ENCODE results near the gene C1QTNF2. TPM values are rescaled to one million over a fixed set of nuclear protein-coding genes. Genes with fewer than 3 reads are reported as not detected.

Gene C1QTNF2
- total RNA-seq, 2 donors from 2014 or later, result not detected

DNA sequence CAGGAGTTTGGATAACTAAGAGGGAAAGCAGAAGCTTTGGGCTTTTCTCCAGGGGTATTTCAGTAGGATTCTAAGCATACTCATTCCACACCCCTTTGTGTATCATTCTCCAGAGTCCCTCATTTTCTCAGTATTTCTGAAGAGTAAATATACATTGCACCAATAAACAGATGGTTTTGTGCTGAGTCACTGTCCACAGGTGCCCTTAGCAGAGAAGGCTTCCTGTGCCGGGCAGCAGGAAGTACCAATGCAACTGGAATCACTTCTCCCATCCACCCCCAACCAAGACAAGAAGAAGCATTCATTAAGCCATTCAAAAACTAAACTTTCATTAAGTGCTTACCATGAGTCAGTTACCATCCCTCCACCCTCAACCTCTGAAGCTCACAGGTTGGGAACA is 54.5 kb downstream of the C1QTNF2 start:
- H3K4me3 Mint-ChIP-seq, result no peak overlapping the region
- H3K36me3 Mint-ChIP-seq, result no peaks in the 10 kb centered on the region
- H3K27ac Mint-ChIP-seq, result no peak overlapping the region
- ATAC-seq (no peak), DNase-seq (ENCODE audit: low spot score) (no peak)
- H3K4me1 Mint-ChIP-seq (ENCODE audit: low read depth in 2 of 2), result peaks cover 6 to 14% of the 10 kb centered on the region in 2 donors
- H3K27me3 Mint-ChIP-seq, result peaks cover 0 to 28% of the 10 kb centered on the region in 2 donors
- H3K9me3 Mint-ChIP-seq, result no peaks in the 10 kb centered on the region

DNA sequence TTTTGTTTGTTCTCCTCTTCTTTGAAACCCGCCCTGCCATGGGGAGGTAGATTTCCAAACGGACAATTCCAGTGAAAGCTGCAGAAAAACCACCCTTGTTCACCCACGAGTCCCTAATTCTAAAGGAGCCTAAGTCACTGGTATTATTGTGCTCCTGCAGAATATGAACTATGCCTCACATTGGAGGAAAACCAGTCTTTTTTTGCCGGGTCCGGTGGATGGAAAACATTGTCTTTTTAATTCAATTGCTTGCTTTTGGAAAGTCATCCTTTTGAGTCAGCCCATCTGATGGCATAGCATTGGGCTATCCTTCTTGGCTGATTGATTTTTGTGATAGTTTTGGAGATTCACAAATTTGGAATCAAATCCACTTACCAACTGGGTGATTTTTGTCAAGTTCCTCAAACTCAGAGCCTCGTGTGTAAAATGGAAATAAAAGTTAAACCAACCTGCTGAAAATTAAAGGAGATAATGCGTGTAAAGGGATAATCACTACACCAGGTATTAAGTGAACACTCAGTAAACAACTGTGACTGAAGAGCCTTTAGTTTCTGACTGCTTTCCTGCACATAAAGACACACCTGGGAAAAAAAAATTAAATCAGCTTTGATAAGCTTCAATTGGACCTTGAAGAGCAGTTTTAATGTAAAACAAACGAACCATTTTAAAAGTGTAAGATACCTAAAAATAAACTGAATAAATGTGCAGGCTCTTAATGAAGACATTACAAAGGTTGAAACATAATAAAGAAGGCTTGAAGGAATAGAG is 57.3 kb downstream of the C1QTNF2 start:
- peaks cover 0 to 24% of the 10 kb centered on the region in 2 donors for H3K27me3 Mint-ChIP-seq
- no peaks in the 10 kb centered on the region for H3K36me3 Mint-ChIP-seq

DNA sequence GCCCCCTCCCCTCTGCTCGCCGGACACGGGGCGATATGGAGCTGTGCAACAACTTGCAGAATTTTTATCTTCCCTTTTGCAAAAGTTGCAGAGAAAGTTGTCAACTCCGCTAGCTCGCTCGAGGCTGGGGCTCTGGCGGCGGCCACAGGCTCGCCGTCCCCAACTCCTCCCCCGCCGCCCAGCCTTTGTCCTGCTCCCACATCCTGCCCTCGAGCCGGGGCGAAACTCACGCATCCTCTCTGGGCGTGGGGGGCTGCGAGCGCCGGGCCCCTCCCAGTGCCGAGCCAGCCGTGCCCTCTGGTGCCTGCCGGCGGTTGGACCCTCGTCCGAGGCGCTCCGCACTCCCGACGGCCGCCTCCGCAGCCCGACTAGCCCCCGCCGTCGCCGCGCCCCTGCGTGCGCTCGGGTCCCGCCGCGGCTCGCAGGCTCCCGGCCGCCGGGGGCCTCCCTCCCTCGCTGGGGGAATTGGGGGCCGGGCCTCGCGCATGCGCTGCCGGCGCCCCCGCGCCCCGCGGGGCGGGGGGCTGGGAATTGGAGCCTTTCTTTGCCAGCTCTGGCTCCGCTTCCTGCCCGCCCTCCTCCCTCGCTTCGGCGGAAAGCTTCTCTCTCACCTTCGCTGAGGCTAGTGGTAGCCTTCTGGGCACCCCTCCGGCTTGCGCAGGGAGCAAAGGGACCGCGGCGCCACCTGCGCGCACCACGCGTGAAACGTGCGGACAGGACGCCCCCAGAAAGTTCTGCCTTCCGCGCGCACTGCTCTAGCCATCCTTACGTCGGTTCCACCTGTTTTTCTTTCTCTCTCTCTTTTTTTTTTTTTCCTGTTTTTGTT is 58.1 kb downstream of the C1QTNF2 start, which contains the start of gene CCNJL:
Gene CCNJL (minus strand): TSS at position 431 of the 826 bp plus-strand sequence. CDS start 641 bp downstream, outside the sequence.
- peaks cover 6 to 24% of the 10 kb centered on the region in 2 donors for H3K4me1 Mint-ChIP-seq (ENCODE audit: low read depth in 2 of 2)
- ATAC-seq, result peak; percentile 80 to 91
- H3K9me3 Mint-ChIP-seq, result no peaks in the 10 kb centered on the region
- H3K36me3 Mint-ChIP-seq, result no peaks in the 10 kb centered on the region
- H3K4me3 Mint-ChIP-seq, result peak within 1 kb of the TSS; percentile 93
- H3K27ac Mint-ChIP-seq, result peak within 1 kb of the TSS; percentile 39 to 87
- peaks cover 0 to 24% of the 10 kb centered on the region in 2 donors for H3K27me3 Mint-ChIP-seq
- DNase-seq (ENCODE audit: low spot score), result peak; percentile 82

More for the DNA sequence above, 57.3 kb downstream of the C1QTNF2 start:
- H3K27ac Mint-ChIP-seq, result peak overlapping the region; percentile 39 to 87
- DNase-seq (ENCODE audit: low spot score) (no peak), ATAC-seq (no peak)
- H3K9me3 Mint-ChIP-seq, result no peaks in the 10 kb centered on the region
- H3K4me3 Mint-ChIP-seq, result peak overlapping the region; percentile 93
- peaks cover 6 to 24% of the 10 kb centered on the region in 2 donors for H3K4me1 Mint-ChIP-seq (ENCODE audit: low read depth in 2 of 2)

DNA sequence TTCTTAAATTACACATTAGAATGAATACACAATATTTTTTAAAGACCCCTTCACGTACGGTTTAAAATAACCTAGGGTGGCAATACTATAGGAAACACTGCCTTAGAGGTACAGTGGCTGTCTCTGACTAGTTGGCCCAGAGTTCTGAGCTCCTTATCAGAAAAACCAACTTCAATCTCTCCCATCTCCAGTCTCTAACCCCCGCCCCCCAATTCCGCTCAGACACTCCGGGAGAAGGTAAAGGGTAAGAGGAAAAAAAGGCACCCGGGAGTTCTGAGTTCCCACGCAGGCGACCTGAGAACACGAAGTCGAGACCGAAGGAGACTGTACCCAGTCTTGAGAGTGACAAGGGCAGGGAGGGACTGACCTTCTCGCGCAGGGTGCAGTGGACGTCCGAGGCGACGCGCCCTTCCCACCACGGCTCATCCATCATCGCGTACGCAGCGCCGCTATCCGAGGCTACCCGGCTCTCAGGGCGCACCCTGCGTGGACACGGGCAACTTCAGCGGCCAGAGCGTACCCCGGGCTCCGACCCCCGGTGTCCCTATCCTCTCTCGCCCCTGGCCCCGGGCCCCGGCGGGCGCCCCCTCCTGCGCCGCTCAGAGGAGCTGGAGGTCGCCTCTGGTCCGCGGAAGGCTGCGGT is 58.8 kb downstream of the C1QTNF2 start:
- Mint-ChIP-seq H3K27ac (peak overlapping the region in 1 of 2 donors; percentile 76), H3K9me3 (no peaks in the 10 kb centered on the region), H3K36me3 (no peaks in the 10 kb centered on the region), H3K4me3 (peak overlapping the region; percentile 78), H3K27me3 (peaks cover 0 to 22% of the 10 kb centered on the region in 2 donors), H3K4me1 (ENCODE audit: low read depth in 2 of 2) (peaks cover 6 to 27% of the 10 kb centered on the region in 2 donors)
- peak; percentile 45 to 66 for ATAC-seq
- DNase-seq (ENCODE audit: low spot score), result no peak

DNA sequence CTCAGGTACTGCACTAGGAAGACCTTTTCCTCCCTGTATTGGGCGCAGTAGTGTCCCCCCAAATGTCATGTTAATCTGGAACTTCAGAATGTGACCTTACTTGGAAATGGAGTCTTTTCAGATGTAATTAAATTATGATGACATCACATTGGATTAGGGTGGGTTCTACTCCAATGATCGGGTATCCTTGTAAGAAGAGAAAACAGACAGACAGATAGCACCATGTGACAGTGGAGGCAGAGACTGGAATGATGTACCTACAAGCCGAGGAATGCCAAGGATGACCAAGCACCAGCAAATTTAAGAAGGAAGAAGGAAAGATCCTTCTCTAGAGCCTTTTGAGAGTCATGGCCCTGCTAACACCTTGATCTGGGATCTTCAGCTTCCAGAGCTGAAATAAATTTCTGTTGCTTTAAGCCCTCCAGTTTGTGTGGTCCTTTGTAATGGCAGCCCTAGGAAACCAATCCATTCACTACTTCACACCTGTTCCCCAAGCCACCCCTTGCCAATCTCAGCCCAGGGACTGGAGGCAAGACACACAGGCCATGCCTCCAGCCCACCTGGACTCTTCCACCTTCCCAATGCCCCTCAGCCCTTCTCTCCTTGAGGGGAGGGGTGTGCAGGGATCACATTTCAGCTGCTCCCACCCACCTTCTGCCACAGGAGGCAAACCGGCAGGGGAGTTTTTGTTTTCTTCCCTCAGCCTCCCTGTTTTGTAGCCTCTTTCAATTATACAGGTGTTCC is 59.7 kb downstream of the C1QTNF2 start:
- H3K9me3 Mint-ChIP-seq, result no peaks in the 10 kb centered on the region

DNA sequence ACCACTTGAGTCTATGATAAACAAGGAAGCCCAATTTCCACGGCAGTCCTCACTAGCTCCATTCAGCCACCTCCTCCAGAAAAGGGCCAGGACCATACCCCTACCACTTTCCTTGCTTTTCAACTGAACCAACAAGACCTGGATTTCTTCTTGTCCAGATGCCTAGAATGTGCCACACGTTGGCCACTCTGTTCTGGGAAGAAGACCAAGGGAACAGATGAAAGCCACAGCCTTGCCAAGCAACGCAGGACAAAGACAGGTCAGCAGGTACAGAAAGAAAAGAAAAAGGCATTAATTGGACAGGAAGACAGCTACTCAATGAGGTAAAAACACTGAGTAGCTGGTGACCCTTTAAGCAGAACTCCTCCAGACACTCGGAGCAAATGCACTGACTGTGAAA is 60.3 kb downstream of the C1QTNF2 start:
- Mint-ChIP-seq H3K27ac (peak overlapping the region in 1 of 2 donors; percentile 76), H3K9me3 (no peaks in the 10 kb centered on the region), H3K4me3 (no peak overlapping the region), H3K4me1 (ENCODE audit: low read depth in 2 of 2) (peaks cover 6 to 25% of the 10 kb centered on the region in 2 donors), H3K36me3 (no peaks in the 10 kb centered on the region), H3K27me3 (peaks cover 0 to 20% of the 10 kb centered on the region in 2 donors)
- no peak for DNase-seq (ENCODE audit: low spot score)
- no peak for ATAC-seq

More for the DNA sequence above, 59.7 kb downstream of the C1QTNF2 start:
- Mint-ChIP-seq H3K4me1 (ENCODE audit: low read depth in 2 of 2) (peaks cover 6 to 24% of the 10 kb centered on the region in 2 donors), H3K27ac (peak overlapping the region in 1 of 2 donors; percentile 76), H3K4me3 (peak overlapping the region; percentile 78), H3K27me3 (peaks cover 0 to 20% of the 10 kb centered on the region in 2 donors), H3K36me3 (no peaks in the 10 kb centered on the region)
- DNase-seq (ENCODE audit: low spot score) (no peak), ATAC-seq (no peak)

DNA sequence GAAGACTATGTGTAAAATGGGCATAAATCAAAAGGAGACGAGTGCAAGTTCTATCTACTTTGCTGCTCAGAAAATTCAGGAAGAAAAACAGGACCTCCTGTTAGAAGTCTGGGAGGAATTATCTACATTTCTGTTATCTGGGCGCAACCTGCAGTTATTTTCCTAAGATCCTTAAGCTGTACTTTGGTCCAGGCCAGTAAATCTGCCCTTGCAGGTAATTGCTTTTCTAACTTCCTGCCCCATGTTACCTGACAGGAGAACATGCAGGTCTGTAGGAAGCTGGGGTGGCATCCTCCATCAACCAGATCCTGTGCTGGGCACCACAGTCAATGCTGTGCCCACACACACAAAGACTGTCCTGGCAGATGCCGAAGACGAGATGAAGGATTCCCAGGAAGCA is 63.7 kb downstream of the C1QTNF2 start:
- no peaks in the 10 kb centered on the region for H3K27me3 Mint-ChIP-seq
- H3K36me3 Mint-ChIP-seq, result no peaks in the 10 kb centered on the region
- H3K27ac Mint-ChIP-seq, result peak overlapping the region in 1 of 2 donors; percentile 72
- ATAC-seq, result no peak
- no peak overlapping the region for H3K4me3 Mint-ChIP-seq
- no peaks in the 10 kb centered on the region for H3K9me3 Mint-ChIP-seq
- peaks cover 0 to 19% of the 10 kb centered on the region in 2 donors for H3K4me1 Mint-ChIP-seq (ENCODE audit: low read depth in 2 of 2)
- no peak for DNase-seq (ENCODE audit: low spot score)

DNA sequence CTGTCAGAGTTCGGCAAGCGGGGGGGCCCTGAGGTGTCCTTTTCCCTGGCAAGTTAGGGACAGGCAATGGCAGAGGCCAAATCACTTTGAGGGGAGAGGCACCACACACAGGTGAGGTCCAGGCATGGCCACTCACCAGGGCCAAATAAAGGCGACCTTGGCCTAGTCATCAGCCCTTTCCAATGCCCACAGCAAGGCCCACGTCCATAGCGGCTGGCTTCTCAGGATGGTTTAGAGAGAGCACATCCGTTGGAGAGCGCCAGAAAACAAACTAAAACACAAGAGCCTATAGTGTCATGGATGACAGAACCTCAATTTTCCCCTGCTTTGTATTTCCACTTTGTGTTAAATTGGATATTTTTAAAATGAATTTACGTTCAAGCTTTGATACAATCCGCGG is 65.1 kb downstream of the C1QTNF2 start:
- no peak for DNase-seq (ENCODE audit: low spot score)
- no peaks in the 10 kb centered on the region for H3K27me3 Mint-ChIP-seq
- no peaks in the 10 kb centered on the region for H3K36me3 Mint-ChIP-seq
- no peak for ATAC-seq
- H3K27ac Mint-ChIP-seq, result no peak overlapping the region
- H3K4me3 Mint-ChIP-seq, result no peak overlapping the region
- H3K4me1 Mint-ChIP-seq (ENCODE audit: low read depth in 2 of 2), result peaks cover 0 to 17% of the 10 kb centered on the region in 2 donors
- no peaks in the 10 kb centered on the region for H3K9me3 Mint-ChIP-seq

DNA sequence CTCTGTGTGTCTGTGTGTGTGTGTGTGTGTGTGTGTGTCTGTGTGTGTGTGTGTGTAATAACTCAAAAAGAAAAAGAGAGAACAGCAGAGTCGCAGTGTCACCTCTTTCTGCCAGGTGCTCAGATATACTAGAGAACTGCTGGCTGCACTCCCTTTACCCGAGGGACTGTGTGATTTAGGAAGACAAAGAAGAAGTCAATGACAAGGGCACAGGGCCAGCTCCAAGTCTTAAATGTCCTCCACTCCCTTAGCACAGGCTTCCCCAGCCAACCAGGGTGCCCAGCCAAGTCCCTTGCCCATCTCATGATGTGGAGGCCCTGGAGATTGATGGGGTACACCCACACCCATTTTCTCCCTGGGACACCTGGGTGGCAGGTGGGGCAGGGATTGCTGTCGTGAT is 66.7 kb downstream of the C1QTNF2 start:
- DNase-seq (ENCODE audit: low spot score), result no peak
- Mint-ChIP-seq H3K27ac (no peak overlapping the region), H3K4me3 (no peak overlapping the region), H3K4me1 (ENCODE audit: low read depth in 2 of 2) (peaks cover under 1 to 20% of the 10 kb centered on the region in 2 donors), H3K36me3 (no peaks in the 10 kb centered on the region), H3K9me3 (no peaks in the 10 kb centered on the region), H3K27me3 (no peaks in the 10 kb centered on the region)
- ATAC-seq, result no peak

DNA sequence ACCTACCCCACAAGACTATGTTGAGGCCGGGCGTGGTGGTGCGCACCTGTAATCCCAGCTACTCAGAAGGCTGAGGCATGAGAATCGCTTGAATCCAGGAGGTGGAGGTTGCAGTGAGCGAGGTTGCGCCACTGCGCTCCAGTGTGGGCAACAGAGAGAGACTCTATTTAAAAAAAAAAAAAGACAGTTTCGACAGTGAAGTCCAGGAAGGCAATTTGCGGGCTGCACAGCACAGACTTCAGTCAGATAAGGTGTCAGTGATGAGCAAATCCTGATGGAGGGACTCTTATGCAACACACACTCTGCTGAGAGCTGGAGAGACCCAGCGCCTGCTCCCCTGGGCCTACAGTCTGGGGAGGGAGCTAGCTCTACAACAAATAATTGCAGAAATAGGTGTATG is 72.2 kb downstream of the C1QTNF2 start:
- Mint-ChIP-seq H3K36me3 (no peaks in the 10 kb centered on the region), H3K27me3 (no peaks in the 10 kb centered on the region), H3K9me3 (no peaks in the 10 kb centered on the region), H3K4me1 (ENCODE audit: low read depth in 2 of 2) (peaks cover 53 to 64% of the 10 kb centered on the region in 2 donors), H3K27ac (peak overlapping the region; percentile 58 to 94), H3K4me3 (peak overlapping the region; percentile 70)
- DNase-seq (ENCODE audit: low spot score) (peak; percentile 84), ATAC-seq (peak; percentile 61 to 82)

DNA sequence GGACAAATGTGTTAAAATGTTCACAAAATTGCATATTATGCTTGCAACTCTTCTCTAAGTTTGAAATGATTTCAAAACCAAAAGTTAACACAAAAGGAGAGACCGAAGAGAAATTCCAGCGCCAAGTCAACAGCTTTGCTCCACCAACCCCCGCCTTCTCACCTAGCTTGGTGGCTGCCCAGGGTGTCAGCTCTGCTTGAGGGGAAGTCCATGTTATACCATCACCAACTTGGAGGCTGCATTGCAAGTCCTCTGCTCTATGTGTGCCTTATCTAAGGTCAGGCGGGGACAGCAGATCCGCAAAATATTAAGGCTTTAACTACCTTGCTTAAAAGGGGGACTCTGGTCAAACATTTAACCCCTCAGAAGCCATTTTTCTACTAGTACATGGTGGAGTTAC is 72.7 kb downstream of the C1QTNF2 start:
- ATAC-seq (peak; percentile 80 to 85), DNase-seq (ENCODE audit: low spot score) (peak; percentile 91)
- Mint-ChIP-seq H3K4me3 (peak overlapping the region; percentile 70), H3K27me3 (no peaks in the 10 kb centered on the region), H3K4me1 (ENCODE audit: low read depth in 2 of 2) (peaks cover 53 to 68% of the 10 kb centered on the region in 2 donors), H3K27ac (peak overlapping the region; percentile 58 to 94), H3K9me3 (no peaks in the 10 kb centered on the region), H3K36me3 (no peaks in the 10 kb centered on the region)
